RWPE2 (cell line): ENCODE measurements around the gene DPH7.
A peak's percentile ranks its signal among the peaks of the same experiment; 100 is the strongest.

Source experiments
- ATAC-seq: fragments of 200-7000 bp; cut with Tn5 transposase; 3 replicates; pipeline ENCODE4 v1.9.1; 2021; ENCODE audit warnings: low read depth
- DNase-seq: peaks from one replicate; pipeline ENCODE4 v3.0.0-alpha.2; 2020; ENCODE audit warnings: low spot score
- H3K27ac ChIP-seq: fragments of 450-650 bp; 2 replicates; pipeline ENCODE4 v1.5.1; 2017; ENCODE audit warnings: mild to moderate bottlenecking; ENCODE audit not compliant: poor library complexity, severe bottlenecking
- H3K27me3 ChIP-seq: fragments of 250-450 bp; sonication (Bioruptor Pico); 2 replicates; pipeline ENCODE4 v1.5.1; 2021; ENCODE audit warnings: mild to moderate bottlenecking, moderate library complexity; ENCODE audit not compliant: insufficient read depth, poor library complexity, severe bottlenecking
- H3K36me3 ChIP-seq: fragments of 250-450 bp; sonication (Bioruptor Pico); 2 replicates; pipeline ENCODE4 v1.5.1; 2020; ENCODE audit warnings: low read depth, mild to moderate bottlenecking, moderate library complexity
- H3K4me1 ChIP-seq: fragments of 250-450 bp; sonication (Bioruptor Pico); 2 replicates; pipeline ENCODE4 v1.5.1; 2021; ENCODE audit warnings: mild to moderate bottlenecking, moderate library complexity; ENCODE audit not compliant: insufficient read depth, poor library complexity, severe bottlenecking
- H3K4me3 ChIP-seq: fragments of 250-450 bp; sonication (Bioruptor Pico); 2 replicates; pipeline ENCODE4 v1.5.1; 2021; ENCODE audit warnings: mild to moderate bottlenecking, moderate library complexity; ENCODE audit not compliant: severe bottlenecking
- H3K9me3 ChIP-seq: fragments of 250-450 bp; sonication (Bioruptor Pico); 2 replicates; pipeline ENCODE4 v1.5.1; 2021; ENCODE audit warnings: mild to moderate bottlenecking, moderate library complexity; ENCODE audit not compliant: severe bottlenecking
- CTCF ChIP-seq: fragments of 450-650 bp; IDR thresholded peaks from one replicate; pipeline ENCODE4 v1.5.1; 2017; ENCODE audit warnings: mild to moderate bottlenecking, moderate library complexity; ENCODE audit not compliant: poor library complexity, severe bottlenecking

Gene DPH7

GRCh38 chr9:137620581-137620980 lies 41.9 kb upstream of the DPH7 start:
- Histone ChIP-seq H3K36me3 (peaks cover 35% of the 10 kb centered on the region), H3K27ac (no peak overlapping the region), H3K4me3 (no peak overlapping the region), H3K9me3 (no peaks in the 10 kb centered on the region), H3K27me3 (no peaks in the 10 kb centered on the region), H3K4me1 (peaks cover 13% of the 10 kb centered on the region)
- ATAC-seq (no peak), DNase-seq (no peak)
- no peak for TF ChIP-seq CTCF

- Histone ChIP-seq H3K9me3 (no peaks in the 10 kb centered on the region), H3K36me3 (peaks cover 41% of the 10 kb centered on the region), H3K27me3 (no peaks in the 10 kb centered on the region), H3K27ac (peak overlapping the region; percentile 99), H3K4me3 (peak overlapping the region; percentile 80), H3K4me1 (peaks cover 13% of the 10 kb centered on the region)
- TF ChIP-seq CTCF, result no peak
- no peak for DNase-seq
- ATAC-seq, result no peak
Observed at GRCh38 chr9:137620048-137620405, 41.3 kb upstream of the DPH7 start.

GRCh38 chr9:137619240-137620047 lies 40.7 kb upstream of the DPH7 start:
- H3K4me3 ChIP-seq, result peak overlapping the region; percentile 80
- ATAC-seq, result peak; percentile 21; the same call in 2 of the 3 replicates
- no peaks in the 10 kb centered on the region for H3K9me3 ChIP-seq
- H3K27me3 ChIP-seq, result no peaks in the 10 kb centered on the region
- peaks cover 46% of the 10 kb centered on the region for H3K36me3 ChIP-seq
- peaks cover 13% of the 10 kb centered on the region for H3K4me1 ChIP-seq
- no peak for DNase-seq
- no peak for TF ChIP-seq CTCF
- peak overlapping the region; percentile 99 for H3K27ac ChIP-seq

GRCh38 chr9:137618105-137619067 lies 39.7 kb upstream of the DPH7 start, which contains the start of gene EHMT1:
Gene EHMT1 (plus strand): TSS chr9:137619005. CDS start chr9:137619029, 24 bp downstream.
- Histone ChIP-seq H3K4me3 (peak within 1 kb of the TSS; percentile 80), H3K9me3 (no peaks in the 10 kb centered on the region), H3K36me3 (peaks cover 57% of the 10 kb centered on the region), H3K4me1 (peaks cover 15% of the 10 kb centered on the region), H3K27me3 (no peaks in the 10 kb centered on the region), H3K27ac (peak within 1 kb of the TSS; percentile 99)
- DNase-seq (peak; percentile 77), ATAC-seq (peak; percentile 47)
- TF ChIP-seq CTCF, result peak; percentile 19
